GM12873 (cell line): Measurements from ENCODE around the gene VAC14.

Experiments
- TF ChIP-seq, protein P1 (sequence below): IDR thresholded peaks from 2 replicates; pipeline ENCODE4 v1.5.1; 2012; ENCODE audit warnings: low read depth, mild to moderate bottlenecking, moderate library complexity, low read length, control low read depth; ENCODE audit not compliant: insufficient read depth; ENCODE audit errors: missing control alignments

Gene VAC14

GRCh38 chr16:70756071-70756470, 44.9 kb downstream of the VAC14 start:
- TF ChIP-seq, protein P1, sequence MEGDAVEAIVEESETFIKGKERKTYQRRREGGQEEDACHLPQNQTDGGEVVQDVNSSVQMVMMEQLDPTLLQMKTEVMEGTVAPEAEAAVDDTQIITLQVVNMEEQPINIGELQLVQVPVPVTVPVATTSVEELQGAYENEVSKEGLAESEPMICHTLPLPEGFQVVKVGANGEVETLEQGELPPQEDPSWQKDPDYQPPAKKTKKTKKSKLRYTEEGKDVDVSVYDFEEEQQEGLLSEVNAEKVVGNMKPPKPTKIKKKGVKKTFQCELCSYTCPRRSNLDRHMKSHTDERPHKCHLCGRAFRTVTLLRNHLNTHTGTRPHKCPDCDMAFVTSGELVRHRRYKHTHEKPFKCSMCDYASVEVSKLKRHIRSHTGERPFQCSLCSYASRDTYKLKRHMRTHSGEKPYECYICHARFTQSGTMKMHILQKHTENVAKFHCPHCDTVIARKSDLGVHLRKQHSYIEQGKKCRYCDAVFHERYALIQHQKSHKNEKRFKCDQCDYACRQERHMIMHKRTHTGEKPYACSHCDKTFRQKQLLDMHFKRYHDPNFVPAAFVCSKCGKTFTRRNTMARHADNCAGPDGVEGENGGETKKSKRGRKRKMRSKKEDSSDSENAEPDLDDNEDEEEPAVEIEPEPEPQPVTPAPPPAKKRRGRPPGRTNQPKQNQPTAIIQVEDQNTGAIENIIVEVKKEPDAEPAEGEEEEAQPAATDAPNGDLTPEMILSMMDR: no peak

DNA sequence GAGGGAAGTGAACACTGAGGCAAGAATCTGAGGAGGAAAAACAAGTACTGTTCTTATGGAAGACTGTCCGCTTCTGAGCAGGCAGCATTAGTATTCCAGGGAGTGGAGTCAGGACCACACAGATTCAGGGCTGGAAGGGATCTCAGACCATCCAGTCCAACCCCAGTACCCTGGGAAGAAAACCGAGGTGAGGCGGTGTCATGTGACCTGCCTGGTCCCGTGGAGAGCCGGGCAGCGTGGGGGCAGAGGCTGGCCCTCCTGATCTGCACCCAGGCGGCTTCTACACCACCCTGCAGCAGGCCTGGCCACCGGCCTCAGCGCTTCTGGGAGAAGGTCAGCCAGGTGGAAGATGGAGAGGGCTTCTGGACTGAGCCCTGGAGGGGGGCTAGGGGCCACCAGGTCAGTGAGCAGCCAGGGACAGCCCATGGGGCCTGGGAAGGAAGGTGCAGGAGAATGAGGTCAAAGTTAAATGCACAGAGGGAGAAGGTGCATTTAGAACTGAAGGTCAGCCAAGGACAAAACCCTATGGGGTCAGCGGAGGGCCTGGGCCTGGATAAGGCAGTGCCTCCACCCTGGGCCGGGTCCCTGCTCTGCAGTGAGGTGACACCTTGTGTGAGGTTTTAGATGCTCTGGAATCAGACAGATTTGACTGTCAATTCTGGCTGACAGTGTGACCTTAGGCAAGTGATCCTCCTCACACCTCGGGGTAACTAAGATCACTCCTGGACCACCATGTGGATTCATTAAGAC, 45.9 kb downstream of the VAC14 start:
- TF ChIP-seq, protein P1: no peak

- TF ChIP-seq, protein P1: no peak
Observed at GRCh38 chr16:70754371-70754770, 46.6 kb downstream of the VAC14 start.

DNA sequence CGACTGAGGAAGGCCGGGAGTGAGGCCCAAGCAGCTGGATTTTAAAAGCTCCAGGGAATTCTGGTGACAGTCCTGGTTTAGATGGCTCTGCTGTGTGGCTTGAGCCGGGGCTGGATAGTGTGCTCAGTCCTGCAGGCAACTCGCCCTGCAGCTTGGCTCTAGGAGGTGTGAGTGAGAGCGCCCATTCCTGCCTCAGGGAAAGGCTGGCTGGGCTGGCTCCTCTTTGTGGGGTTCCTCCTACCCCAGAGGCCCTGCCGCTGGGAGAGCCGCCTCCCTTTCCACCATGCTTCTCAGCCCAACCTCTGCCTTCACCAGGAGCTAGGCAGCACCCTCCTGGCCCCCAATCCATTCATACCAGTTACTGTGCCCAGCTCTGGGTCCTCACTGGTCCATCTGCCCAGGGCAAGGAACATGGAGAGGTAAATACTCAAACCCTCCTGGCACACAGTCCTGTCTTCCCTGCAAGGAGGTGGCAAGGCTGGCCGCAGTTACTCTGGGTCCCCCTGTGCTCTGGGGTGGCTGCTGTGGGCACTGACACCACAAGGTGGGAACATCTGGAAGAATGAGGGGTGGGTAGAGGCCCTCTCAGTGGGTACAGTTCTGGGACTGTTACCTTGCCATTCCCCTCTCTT, 47.1 kb downstream of the VAC14 start:
- TF ChIP-seq, protein P1: no peak

DNA sequence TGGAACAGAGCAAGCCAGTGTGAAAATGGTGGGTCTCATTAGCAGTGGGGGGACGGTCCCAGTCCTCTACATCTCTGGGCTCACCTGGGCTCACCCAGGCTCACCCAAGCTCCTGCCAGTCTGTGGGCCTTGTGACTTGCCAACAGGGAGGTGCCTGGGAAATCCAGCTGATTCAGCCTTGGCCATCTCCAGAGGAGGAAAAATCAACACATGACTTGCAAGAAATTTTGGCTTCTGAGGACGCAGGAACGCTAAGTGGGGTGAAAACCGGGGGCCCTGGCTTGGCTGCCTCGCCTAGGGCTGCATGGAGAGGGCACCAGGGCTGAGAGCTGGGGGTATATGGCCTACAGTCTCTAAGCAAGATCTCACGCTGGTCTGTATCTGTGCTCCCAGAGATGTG, 47.7 kb downstream of the VAC14 start:
- TF ChIP-seq, protein P1: no peak

DNA sequence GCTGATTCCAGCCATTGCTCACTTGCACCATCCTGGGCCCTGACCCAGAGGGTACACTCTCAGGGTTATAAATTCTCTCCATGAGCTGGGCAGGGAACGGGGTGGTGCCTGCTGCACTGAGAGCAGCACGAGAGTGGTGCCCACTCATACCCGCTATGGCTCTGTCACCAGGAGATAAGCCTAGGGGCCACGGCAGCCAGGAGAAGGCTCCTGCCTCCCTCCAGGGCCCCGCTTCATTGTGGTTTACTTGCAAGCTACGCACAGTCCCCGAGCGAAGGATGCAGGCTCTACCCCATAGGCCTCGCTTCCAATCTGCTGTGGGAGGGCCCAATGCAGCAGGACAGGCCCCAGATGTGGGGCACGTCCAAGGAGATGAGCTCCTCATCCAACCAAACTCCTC, 48.5 kb downstream of the VAC14 start:
- TF ChIP-seq, protein P1: no peak

DNA sequence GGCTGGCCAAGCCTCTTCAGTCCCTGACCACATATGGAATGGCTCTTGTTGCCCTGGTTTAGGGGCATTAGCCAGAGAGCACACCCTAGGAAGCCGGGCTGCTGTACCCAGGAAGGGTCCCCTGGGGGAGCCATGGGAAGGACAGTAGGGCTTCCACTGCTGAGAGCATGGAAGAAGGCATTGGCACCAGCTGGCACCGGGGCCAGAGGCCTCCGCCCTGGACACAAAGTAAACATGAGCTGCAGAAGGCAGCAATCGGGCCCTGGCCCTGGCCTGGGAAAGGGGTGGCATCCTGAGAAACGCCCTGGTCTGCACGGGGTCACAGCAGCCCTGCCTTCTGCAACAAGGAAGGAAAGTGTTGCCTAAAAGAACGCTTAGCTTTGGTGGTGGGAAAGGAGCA, 49.4 kb downstream of the VAC14 start:
- TF ChIP-seq, protein P1: no peak
